HG03521 (cell line): ENCODE data around the gene CABP1.
"Not testable (repeated sequence)": the region's sequence is repeated elsewhere in the genome, so short reads cannot be mapped to it uniquely, and the experiment has no call there.

ENCODE experiments used
- ATAC-seq: cut with Tn5 transposase; IDR thresholded peaks from one replicate; pipeline ENCODE4 v1.9.1; 2021; ENCODE audit warnings: mild to moderate bottlenecking, moderate library complexity; ENCODE audit not compliant: unreplicated experiment

Gene CABP1

DNA sequence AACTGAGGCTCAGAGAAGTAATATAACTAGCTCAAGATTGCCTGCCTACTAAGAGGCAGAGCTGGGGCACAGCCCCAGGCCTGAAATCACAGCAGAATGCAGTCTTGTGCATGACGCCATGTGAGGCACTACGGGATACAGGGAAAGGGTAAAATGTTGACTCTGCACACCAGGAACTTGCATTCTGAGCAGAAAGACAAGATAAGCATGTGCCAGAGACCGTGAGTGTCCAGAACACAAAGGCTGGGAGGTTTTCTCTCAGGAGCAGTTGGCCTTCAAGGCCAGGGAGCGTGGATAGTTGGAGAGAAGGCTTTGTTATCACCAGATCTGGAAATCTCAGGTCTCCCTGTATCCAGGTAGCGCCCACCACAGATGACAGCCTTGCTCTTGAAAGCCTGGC lies 23.3 kb downstream of the CABP1 start:
- no peak for ATAC-seq

DNA sequence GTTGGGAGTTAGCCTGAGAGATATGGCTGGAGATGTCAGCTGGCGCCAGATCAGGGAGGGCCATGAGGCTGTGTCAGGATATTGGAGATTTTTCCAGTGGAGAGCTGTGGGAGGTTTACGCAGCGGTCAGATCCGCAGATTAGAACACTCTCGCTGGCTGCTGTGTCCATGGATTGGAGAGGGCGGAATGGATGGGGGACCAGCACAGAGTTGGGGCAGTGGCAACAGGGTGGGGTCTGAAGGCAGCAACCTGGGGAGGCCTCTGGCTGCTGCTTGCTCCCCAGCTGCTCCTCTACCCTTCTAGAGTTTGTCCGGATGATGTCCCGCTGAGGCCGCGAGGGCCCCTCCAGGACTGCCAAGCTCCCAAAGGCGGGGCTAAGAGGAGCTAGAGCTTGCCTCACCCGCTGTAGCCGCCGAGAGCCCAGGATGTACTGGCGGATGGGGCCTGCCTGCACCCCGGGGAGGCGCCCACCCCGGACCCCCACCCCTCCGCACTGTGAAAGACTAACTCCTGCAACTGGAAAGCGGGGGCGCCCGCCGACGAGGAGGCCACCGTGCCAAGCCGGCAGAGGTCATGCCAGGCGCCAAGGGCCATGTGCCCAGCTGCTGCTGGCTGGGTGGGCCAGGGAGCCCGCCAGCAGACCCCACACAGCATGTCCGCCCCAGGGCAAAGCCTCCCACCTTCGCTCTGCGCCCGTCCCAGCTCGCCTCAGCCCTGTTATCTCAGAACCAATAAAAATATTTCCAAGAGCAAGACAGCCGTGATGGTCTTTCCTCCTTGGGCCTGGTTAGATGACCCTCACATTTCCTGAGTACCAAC lies 26.4 kb downstream of the CABP1 start:
- no peak for ATAC-seq

DNA sequence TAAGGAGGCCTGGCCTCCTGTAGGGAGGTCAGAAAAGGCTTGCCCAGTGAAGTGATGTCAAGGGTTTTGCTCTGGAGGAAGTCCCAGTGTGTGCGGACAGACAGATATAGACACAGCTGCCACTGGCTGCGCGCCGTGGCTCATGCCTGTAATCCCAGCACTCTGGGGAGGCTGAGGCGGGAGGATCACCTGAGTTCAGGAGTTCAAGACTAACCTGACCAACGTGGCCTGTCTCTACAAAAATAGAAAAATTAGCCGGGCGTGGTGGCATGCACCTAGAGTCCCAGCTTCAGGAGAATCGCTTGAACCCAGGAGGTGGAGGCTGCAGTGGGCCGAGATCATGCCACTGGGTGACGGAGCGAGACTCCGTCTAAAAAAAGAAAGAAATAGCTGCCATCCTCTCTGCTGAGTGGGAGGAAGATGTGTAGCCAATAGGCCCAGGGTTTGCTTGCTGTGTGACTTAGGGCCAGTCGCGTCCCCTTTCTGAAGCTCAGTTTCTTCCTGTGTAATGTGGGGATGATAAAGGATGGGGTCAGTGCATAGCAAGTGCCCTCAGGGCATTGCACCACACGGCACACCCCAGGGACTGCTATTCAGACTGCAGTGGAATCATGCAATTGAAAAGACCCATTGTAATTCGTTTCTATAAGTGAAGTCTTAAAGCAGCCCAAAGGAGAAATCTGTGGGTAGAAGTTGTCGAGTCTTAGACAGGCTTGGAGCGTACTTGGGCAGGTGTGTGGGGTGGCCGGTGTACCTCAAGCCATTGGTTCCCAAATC lies 27.9 kb downstream of the CABP1 start:
- no peak for ATAC-seq

- ATAC-seq, result peak; percentile 42
These were observed 28.7 kb downstream of the CABP1 start for GRCh38 chr12:120668868-120669840.

DNA sequence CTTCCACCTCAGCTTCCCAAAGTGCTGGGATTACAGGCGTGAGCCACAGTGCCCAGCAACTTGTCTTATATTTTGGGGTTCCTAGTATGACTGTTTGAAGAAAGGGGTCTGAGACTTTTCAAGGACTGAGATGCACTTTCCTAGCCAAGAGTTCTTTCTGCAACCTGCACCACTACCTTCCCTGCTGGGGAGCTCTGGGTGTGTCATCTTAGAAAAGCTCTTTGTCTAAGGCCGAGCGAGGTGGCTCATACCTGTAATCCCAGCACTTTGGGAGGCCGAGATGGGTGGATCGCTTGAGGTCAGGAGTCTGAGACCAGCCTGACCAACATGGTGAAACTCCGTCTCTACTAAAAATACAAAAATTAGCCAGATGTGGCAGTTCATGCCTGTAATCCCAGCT lies 29.8 kb downstream of the CABP1 start:
- ATAC-seq, result not testable (repeated sequence)

DNA sequence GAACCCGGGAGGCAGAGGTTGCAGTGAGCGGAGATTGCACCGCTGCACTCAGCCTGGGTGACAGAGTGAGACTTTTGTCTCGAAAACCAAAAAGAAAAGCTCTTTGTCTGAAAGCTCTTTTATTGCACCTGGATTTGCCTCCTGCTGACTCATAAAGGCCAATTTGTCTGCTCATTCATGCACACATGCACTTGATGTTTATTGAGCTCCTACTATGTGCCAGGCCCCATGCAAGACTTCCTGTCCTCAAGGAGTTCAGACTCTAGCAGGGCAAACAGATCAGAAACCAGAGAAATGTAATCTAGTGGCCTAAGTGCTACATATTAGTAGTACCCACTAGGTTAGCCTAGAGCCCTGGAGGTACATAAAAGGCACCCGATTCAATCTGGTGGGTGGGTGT lies 30.2 kb downstream of the CABP1 start:
- no peak for ATAC-seq

DNA sequence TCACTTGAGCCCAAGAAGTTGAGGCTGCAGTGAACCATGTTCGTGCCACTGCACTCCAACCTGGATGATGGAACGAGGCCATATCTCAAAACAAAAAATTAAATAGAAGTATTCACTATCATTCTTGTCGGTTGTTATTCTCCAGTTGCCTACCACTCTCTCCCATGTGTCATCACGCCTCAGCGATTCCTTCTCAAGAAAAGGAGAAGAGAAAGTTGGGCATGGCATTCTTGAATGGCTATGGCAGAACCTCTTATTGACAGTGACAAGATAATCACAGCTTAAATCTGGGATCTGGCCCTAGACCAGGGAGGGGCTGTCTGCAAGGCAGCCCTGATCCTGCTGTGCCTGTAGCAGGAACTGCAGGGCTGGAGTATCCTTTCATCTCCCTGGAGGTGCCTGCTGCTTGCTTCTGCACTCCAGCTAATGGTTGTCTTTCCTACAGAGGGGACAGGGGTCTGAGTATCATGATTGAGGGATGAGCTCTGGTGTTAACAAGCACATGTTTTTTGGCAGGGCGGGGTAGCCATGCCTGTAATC lies 33.7 kb downstream of the CABP1 start:
- no peak for ATAC-seq

GRCh38 chr12:120677765-120678473 lies 37.5 kb downstream of the CABP1 start:
- ATAC-seq, result no peak

DNA sequence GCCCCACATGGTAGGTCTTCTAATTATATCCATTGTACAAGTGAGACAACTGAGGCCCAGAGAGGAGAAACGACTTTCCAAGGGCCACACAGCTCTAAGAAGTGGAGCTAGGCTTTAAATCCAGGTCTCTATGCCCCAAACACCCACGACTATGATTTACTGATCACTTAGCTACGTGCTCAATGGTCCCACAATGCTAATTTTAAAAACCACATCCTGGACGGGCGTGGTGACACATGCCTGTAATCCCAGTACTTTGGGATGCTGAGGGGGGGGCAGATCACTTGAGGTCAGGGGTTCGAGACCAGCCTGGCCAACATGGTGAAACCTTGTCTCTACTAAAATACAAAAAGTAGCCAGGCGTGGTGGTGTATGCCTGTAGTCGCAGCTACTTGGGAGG lies 38.1 kb downstream of the CABP1 start:
- ATAC-seq, result no peak

DNA sequence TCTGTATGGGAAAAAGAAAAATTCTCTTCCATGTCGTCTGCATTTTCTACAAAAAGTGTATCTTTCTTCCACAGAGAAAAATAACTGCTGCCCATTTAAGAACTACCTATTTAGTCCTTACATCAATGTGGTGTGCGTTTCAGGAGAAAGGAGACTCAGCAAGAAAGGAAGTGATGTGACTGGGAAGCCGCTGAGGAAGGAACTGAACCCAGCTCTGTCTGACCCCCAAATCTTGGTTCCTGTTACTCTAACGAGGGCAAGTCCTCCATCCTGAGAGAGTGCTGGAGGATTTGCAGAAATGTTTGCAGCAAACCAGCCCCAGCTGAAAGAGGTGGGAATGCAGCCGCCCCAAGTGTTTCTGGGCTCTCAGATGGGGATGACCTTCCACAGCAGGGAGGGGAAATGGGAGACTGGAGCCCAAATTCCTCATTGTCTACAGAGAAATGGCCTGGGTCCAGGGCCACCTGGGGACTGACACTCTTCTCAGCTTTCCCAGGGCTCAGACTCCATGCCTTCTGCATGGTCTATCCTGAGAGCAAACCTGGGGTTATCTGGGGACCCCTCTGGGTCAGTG lies 39.8 kb downstream of the CABP1 start:
- ATAC-seq, result no peak

DNA sequence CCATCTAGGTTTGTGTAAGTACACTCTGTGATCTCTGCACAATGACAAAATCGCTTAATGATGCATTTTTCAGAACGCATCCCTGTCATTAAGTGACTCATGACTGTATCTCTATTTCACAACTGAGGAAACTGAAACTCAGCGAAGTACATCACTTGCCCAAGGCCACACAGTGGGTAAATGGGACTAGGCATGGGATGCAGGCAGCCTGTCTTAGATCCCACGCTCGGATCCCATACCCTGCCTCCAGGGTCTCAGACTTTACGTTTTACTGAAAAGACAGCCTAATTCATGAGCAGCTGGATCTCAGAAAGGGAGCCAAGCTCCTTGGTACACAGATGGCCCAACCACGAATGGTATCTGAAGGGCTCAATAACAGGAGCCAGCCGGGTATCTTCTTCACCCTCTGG lies 44.1 kb downstream of the CABP1 start:
- ATAC-seq, result no peak

GRCh38 chr12:120685522-120685921 lies 45.1 kb downstream of the CABP1 start:
- ATAC-seq, result no peak

GRCh38 chr12:120686151-120686689 lies 45.8 kb downstream of the CABP1 start:
- ATAC-seq, result peak; percentile 70

DNA sequence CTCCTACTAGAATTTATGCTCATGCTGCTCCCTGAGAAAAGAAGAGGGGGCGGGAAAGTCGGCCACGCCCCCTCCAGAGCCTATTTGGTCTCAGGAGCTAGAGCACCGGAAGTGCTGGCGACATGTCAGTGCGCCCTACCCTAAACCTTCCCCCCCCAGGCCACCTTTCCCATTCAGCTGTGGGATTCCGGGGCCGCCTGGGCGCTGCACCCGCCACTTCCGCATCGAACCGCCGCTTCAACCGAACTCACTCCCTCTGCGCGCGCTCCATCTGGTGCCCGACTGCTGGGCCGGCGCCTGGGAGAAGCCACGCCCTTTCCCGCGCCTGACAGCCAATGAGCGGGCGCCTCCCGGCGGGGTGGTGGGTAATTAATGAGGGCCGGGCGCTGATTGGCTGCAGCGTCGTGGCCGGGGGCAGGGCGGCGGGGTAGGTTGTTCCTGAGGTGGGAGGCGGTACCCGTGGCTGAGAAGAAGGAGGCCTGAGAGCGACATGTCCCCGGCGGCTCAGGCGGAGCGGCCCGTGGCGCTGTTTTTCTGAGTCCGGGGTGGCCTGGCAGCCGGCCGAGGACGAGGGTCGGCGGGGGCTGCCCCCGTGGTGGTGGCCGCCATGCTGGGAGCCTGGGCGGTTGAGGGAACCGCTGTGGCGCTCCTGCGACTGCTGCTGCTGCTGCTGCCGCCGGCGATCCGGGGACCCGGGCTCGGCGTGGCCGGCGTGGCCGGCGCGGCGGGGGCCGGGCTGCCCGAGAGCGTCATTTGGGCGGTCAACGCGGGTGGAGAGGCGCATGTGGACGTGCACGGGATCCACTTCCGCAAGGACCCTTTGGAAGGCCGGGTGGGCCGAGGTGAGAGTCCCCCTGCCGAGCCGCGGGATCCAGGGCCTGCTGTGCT lies 46.5 kb downstream of the CABP1 start, which contains the start of gene MLEC:
MLEC (plus strand) TSS at position 460 of the 888 bp plus-strand sequence; CDS start at position 608, 148 bp downstream.
- ATAC-seq, result peak; percentile 70

- no peak for ATAC-seq
These were observed 47.3 kb downstream of the CABP1 start for GRCh38 chr12:120687578-120688289.

DNA sequence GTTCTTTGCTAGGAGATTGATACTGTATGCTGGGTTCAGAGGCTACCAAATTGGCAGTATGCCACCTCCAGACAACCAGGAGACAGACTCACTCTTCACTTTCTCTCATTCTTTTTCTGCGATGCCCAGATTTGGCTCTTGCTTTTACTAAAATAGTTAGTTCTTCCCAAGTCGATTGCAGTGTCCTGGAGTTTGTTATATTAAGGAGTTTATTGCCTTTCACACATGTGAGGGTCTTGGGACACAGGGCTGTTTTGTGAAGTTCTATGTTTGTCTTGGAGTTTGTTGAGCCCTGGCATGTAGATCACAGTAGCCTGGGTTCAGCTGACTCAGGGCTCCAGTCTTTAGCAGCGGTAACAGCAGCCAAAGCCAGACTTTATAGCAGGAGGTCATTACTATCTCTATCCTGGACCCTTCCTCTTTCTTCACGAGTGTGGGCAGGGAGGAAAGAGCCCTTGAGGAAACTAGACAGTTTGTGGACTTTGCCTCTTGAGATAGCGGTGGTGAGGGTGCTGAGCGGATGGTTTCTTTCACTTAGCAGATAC lies 48.2 kb downstream of the CABP1 start:
- no peak for ATAC-seq

DNA sequence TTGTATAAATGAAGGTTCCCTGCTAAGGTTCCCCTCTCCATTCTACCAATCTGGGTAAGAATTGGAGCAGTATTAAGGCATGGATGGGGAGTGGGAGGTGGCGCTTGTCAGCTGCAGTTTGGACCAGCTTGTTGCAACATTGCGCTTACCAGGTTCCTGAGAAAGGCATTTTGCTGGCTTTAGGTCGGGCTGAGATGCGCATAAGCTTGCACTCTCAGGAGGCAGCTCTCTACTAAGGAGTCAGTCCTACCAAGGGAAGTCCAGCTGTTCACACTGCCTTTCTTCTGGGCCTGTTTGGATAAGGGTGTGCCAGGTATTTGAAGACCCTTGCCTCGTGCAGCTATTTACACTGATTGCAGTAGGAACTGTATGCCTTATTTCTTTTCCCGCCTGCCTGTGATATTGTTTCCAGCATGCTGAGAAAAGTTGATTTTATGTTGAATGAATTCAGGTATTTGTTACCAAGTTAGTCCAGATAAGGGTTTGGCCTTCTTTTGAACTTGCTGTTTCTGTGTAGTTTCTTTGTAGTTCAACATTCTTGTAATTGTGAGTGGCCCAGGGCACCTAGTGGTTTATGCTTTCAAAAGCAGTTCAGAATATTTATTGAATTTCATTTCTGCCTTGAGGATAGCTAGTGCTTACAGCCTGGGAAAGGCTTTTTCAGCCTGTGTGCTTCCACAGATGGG lies 49.1 kb downstream of the CABP1 start:
- no peak for ATAC-seq
